Amygdala (tissue), 56 donors: Measurements from ENCODE around the gene RBM48.
"Not testable (repeated sequence)": the region's sequence is repeated elsewhere in the genome, so short reads cannot be mapped to it uniquely, and the experiment has no call there.

Source experiments
- DNase-seq, 56 donors: peaks; one replicate each; lab custom pipeline; 2025; lab: John Stamatoyannopoulos, UW

The RBM48 gene

DNA sequence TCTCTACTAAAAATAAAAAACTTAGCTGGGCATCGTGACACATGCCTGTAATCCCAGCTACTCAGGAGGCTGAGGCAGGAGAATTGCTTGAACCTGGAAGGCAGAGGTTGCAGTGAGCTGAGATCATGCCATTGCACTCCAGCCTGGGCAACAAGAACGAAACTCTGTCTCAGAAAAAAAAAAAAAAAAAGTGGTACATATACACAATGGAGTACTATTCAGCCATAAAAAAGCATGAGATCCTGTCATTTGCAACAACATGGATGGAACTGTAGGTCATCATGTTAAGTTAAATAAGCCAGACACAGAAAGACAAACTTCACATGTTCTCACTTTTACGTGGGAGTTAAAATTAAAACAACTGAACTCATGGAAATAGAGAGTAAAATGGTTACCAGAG lies 14.9 kb downstream of the RBM48 start:
- DNase-seq = not testable (repeated sequence)

DNA sequence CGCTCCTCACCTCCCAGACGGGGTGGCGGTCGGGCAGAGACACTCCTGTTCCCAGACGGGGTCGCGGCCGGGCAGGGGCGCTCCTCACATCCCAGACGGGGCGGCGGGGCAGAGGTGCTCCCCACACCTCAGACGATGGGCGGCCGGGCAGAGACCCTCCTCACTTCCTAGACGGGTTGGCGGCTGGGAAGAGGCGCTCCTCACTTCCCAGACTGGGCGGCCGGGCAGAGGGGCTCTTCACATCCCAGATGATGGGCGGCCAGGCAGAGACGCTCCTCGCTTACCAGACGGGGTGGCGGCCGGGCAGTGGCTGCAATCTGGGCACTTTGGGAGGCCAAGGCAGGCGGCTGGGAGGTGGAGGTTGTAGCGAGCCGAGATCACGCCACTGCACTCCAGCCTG lies 16.5 kb downstream of the RBM48 start:
- DNase-seq = not testable (repeated sequence)

DNA sequence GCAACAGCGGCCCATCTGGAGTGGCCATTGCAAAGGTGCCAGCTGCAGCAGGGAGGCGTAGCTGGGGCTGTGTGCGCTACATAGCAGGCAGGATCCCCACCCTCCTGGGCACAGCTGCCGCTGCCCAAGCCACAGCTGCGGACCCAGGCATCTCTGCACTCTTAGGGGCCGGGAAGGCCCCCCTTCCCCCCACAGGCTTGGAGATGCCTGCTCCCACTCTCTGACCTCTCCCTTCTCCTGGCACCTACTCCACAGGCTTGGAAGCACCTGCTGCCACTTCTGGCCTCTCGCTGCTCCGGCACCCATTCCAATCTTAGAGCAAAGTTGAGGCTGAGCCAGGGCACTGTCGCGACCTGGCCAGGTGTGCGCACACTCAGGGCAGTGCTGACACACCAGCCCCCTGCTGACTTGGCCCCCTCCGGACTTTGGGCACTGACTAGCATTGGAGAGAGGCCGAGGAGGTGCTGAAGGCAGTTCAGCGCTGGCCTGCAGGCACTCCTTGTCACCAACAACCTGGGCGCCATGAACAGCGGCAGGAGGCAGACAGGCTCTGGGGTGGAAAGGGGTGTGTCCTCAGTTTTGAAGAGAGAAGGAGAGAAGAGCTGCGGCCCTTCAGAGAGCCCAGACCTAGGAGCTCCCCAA lies 18.4 kb downstream of the RBM48 start:
- no peak for DNase-seq

GRCh38 chr7:92547579-92547978 lies 19.0 kb downstream of the RBM48 start:
- DNase-seq = peak in 34 of 56 donors; percentile 3 to 71 (median 18)

DNA sequence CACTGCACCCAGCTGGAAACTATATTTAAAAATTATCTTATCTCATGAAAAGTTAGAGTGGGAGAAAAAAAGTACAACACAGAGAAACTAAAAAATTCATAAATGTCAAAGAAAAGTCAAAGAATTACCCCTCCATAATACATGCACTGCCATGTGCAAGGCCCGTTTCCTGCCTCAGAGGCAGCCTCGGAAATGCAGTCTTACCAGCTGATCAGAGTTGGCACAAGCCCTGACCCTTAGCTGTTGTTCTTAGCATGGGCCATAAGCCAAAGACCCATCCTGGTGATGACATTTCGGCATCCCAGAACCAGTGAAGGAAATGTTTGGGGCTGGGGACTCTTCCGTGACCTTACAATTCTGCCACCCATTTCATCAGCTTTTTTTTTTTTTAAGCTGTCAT lies 21.6 kb downstream of the RBM48 start:
- DNase-seq = no peak

DNA sequence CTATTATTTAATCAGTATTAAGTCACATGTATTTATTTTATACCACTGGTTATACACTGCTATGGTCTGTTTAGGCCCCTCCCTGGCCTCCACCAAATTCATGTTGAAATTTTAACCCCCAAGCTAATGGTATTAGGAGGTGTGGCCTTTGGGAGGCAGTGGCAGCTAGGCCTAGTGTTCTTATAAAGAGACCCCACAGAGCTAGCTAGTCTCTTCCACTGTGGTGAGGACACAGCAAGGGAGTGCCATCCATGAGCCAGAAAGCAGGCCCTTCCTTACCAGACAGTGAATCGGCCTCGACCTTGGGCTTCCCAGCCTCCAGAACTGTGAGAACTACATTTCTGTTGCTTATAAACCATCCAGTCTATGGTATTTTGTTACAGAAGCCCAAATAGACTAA lies 28.7 kb downstream of the RBM48 start:
- no peak for DNase-seq

- DNase-seq = no peak
These were observed 29.3 kb downstream of the RBM48 start for GRCh38 chr7:92557808-92558362.

GRCh38 chr7:92560602-92561001 lies 32.0 kb downstream of the RBM48 start:
- no peak for DNase-seq

DNA sequence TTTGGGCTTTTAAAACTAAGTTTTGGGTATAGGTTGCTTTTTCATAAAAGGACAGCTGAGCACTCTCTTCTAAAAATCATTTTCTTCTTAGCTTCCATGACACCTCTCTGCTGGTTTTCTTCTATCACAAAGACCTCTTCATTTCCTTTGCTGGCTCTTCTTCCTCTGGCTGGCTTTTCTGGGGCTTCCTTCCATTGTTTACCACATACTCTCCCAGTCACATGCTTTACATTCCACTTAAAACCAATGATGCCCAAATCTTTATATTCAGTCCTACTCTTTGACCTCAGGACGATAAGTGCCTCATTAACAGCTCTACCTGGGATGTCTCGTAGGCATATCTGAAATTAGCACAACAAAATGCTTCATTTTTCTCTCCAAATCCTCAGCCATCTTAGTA lies 34.8 kb downstream of the RBM48 start:
- DNase-seq = no peak

- peak in 1 of 56 donors; percentile 19 for DNase-seq
These were observed 38.9 kb downstream of the RBM48 start for GRCh38 chr7:92567460-92567859.

DNA sequence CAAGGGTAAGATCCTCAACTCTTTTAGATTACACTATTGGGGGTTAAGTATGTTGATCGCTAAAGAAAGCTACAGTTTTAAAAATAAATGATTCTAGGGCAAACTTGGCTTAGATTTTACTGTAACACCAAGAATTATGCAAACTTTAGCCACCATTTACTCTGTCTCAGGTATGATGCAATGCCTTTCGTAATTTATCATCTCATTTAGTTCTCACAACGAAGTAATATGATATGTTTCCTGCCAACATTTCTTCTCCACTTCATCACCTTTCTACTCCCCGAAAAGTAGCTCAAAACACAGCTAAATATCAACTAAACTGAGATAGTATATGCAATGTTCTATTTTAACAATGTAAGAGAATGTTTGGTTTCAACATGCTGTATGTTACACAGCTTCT lies 40.5 kb downstream of the RBM48 start:
- no peak for DNase-seq

DNA sequence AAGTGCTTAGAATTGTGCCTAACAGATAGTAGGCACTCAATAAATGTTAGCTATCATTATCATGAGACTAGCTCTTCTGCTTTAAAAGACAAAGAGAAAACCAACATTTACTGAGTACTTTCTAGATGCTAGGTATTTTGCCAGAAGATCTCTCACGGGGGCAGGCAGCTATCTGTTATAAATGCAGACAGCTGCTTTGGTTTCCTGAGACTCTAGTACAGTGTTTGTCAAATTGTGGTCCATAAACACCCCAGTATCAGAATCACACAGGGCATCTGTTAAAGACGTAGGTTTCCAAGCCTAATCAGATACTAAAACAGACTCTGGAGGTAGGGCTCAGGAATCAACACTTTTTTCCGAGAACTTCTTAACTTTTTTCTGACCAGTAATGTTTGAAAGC lies 47.7 kb downstream of the RBM48 start:
- no peak for DNase-seq

GRCh38 chr7:92582948-92583347 lies 54.4 kb downstream of the RBM48 start:
- no peak for DNase-seq

DNA sequence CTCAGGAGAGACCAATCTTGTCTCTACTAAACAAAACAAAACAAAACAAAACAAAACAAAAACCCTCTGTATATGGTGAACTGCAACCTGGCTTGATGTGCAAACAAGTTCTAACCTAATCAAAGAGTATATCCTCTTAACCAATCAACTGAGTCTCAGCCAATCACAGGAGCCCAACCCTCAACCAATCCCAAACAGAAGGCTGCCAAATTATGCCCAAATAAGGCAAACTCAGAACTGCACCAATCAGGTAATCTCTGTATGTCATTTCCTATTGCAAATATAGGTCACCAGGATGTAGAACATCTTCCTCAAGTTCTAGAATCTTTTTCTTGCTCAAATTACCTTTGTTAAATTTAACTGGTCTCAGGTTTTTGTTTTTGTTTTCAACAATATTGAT lies 56.4 kb downstream of the RBM48 start:
- no peak for DNase-seq

DNA sequence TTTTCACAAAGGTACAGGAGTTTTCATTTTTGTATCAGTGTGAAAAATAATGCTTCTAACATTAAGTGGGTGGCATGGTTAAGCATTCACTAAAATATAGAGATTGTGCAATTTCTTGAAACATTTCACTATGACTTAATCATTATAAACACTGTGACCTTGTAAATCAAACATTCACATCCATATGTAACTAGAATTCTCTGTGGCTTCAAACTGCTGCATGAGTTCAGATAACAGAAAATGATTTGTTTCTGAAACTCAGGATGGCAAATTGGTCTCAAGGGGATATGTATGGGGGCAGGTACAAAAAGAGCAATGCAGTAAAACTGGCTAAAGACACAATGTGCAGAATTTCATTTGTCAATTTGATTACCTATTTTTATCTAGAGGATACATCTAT lies 57.8 kb downstream of the RBM48 start:
- DNase-seq = no peak

- DNase-seq = no peak
These were observed 58.2 kb downstream of the RBM48 start for GRCh38 chr7:92586841-92587240.
